Hepatic stellate cell (primary cell): Measurements from ENCODE around the gene PEX7.
"Not testable (repeated sequence)": the region's sequence is repeated elsewhere in the genome, so short reads cannot be mapped to it uniquely, and the experiment has no call there.

Source experiments
- DNase-seq: peaks from one replicate; pipeline ENCODE4 v3.0.0; 2011; ENCODE audit warnings: low spot score

The PEX7 gene

DNA sequence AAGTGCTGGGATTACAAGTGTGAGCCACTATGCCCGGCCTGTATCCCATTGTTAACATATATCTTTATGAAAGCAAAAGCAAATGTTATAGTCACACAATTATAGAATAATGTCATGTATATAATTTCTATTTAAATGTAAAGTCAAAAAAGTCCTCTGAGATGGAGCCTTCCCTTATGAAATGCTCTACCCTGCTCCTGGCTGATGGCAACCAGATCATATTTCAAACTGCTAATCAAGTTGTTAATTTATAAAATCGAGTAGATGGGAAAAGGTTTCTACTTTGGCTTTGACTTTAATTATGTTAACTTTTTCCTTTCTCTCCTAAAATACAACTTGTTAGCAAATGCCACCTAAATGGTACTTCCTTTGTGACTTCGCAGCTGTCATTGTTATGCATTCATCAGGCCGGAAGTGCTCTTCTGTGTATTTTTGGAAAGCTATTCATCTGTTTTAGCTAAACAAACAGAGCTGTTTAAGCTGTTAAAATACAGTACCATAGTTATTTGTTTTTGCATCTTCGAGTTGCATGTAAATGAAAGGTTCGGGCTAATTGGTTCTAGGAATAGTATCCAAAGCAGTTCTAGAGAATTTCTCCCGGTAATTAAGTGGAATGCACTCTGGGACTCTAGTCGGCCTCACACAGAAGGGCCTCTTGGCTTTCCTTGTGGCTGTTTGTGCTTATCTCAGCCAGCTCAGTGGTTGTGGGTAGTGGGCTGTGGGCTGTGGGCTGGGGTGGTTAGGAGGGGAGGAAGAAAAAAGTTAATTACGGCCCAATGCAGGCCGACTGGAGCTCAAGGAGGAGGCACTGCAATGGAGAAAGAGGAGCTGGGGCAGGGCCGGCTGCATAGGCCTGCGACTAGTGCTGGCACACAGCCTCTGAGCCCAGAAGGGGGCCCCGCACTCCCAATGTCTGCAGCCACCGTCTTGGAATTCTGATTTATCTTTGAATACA lies 134.5 kb downstream of the PEX7 start:
- no peak for DNase-seq

DNA sequence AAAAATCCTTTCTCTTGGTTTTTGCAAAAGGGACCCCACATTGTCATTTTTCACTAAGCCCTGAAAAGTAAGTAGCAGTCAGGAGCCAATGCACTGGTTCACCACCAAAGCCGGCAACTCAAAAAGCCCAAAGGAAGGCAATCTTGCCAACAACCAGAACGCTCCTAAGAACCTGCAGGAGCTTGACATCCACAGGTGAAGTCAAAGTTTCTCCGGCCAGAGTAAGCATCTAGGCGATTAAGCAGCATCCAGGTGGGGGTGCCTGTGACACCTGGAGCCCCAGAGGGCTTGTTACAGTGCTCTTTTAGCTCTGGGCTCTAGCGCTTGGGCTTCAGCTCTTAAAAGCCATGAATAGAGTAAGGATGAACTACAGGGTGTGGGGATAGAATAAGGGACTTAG lies 135.8 kb downstream of the PEX7 start:
- no peak for DNase-seq

DNA sequence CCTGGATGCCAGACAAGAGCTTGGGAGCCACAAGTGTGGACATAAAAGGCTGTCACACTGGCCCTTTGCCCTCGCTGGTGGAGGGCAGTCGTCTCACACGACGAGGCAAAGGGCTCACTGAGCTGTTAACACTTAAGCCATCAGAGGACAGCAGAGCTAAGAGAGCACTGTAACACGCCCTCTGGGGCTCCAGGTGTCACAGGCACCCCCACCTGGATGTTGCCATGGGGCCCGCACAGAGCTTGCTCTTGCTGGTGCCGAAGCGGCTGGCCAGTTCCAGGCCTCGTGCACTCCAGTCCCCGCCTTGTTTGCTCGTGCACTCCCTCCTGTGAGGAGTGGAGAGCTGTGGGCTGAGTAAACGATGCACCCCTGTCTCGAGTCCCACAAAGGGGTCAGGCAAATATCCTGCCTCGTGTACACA lies 137.1 kb downstream of the PEX7 start:
- no peak for DNase-seq

DNA sequence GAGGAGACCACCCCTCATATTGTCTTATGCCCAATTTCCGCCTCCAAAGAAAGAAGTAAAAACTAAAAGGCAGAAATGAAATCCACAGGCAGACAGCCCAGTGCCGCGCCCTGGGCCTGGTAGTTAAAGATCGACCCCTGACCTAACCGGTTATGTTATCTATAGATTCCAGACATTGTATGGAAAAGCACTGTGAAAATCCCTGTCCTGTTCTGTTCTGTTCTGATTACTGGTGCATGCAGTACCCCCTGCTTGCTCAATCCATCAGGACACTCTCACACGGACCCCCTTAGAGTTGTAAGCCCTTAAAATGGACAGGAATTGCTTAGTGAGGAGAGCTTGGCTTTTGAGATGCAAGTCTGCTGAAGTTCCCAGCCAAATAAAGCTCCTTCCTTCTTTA lies 137.5 kb downstream of the PEX7 start:
- not testable (repeated sequence) for DNase-seq

DNA sequence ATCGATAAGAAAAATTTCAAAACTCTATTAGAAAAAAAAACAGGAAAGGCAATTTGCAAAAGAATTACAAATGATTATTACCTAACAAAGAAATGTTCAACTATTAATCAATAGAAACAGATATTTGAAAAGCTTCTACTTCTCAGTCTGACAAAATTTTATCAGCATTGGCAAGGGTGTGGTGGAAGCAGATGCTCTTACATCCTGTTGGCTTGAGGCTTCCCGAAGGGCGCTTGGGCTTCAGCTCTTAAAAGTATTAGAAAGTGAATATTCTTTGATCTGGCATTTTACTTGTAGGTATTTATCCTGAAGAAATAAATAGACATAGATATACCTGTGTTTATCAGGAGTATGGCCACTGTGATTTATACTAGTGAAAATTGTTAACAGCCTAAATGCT lies 138.4 kb downstream of the PEX7 start:
- DNase-seq: no peak

DNA sequence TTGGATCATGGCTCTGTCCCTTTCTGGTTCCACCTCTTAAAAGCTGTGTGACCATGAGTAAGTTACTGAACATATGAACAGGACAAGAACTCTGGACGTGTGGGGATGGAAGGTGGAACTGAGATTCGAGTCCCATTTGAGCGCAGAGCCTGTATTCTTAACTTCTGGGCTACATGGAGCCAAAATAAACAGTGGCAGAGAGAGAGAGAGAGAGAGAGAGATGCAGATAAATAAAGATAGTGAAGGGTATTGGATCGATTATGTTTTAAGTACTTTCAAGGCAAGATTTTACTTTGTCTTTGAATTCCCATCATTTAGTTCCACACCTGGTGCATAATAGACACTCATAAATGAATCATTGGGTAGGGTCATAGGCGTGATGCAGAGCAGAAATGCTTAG lies 139.5 kb downstream of the PEX7 start:
- no peak for DNase-seq

DNA sequence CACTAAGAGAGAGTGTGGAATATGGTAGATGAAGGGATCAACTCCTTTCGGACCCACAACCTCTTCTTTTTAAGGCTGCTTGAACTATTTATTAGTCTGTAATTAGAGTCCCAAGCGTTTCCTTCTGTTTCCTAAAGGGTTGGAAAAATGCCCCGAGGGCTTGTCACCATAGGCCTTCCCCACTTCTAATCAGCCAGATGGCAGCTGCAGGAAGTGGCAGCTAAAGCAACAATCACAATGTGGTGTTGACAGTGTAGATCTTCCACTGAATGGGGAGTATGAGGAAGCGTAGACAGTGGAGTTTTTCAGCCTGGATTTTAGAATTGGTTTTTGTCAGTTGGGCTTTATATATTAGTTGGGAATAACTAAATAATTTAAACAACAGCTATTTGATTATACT lies 140.3 kb downstream of the PEX7 start:
- no peak for DNase-seq

DNA sequence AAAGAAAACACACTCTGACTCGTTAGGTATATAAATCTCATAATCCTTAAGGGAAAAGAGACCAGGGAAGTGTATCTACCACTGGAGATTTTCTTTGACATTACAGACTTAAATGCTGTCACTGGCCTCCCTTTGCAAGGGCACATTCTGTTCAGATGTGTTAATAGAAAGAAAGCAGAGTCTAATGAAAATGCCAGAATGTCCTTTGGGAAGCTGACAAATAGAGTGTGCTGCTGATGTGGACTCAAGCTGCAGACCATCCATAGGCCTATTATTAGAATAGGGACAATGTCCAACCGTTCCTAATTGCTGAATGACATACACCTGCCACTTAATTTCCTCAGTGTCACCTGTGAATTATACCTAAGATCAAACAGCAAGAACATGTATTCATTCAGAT lies 140.9 kb downstream of the PEX7 start:
- DNase-seq: no peak
